NCI-H1105 treated with DMSO at 0.1 percent for 48 hours (cell line): ENCODE measurements around the gene IRX5.

Source experiments
- DNase-seq: peaks from one replicate; lab custom pipeline; 2025; lab: John Stamatoyannopoulos, UW

The IRX5 gene

DNA sequence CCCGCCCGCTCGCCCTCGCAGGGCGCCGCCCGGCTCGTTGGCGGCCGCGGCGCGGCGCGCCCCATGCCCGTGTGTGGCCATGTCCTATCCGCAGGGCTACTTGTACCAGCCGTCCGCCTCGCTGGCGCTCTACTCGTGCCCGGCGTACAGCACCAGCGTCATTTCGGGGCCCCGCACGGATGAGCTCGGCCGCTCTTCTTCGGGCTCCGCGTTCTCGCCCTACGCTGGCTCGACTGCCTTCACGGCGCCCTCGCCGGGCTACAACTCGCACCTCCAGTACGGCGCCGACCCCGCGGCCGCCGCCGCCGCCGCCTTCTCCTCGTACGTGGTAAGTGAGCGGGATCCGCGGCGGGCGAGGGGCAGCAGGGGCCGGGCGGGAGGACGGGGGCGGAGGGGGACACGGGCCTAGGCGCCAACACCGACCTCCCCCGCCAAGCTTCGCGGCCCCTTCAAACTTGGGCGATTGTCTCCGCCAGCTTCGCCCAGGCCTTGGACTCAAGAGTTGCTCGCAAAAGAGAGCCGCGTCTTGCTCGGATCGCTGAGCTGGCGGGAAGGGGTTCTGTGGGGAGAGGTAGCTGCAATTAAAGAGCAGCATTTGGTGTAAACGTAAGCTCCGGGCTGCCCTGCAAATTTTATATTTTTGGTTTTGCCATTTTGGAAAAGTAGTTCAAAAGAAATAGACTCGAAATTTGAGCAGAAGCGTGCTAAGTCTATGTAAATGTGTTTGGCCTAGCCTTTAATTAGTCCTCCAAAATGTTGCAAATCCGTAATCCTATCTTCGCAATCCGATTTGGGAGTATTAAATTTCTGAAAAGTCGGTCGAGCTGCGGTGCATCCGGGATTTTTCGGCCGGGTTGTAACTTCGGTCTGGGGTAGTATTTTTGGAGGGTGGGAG is 702 bp downstream of the IRX5 start:
- peak; percentile 68 for DNase-seq

DNA sequence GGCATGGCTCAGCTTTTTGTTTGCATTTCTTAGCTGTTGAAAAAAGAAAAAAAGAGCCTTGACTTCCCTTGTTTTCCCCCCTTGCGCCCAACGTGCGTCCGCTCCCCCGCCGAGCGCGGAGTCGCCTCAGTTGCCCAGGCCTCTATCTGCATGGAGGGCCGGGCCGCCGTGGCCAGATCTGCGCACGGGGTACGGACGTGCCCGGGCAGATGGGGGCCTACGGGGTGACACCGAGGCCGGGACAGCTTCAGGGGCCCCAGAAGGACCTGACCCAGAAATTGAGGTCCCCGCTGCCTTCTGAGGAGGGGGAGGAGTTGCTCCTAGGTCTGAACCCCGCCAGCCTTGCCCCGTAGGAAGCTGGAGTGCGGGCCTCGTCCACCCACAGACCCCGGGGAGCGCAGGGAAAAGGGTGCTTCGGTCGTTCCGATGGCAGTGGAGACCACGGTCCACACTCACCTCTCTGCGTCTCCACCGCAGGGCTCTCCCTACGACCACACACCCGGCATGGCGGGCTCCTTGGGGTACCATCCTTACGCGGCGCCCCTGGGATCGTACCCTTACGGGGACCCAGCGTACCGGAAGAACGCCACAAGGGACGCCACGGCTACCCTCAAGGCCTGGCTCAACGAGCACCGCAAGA is 1.5 kb downstream of the IRX5 start:
- DNase-seq: no peak

DNA sequence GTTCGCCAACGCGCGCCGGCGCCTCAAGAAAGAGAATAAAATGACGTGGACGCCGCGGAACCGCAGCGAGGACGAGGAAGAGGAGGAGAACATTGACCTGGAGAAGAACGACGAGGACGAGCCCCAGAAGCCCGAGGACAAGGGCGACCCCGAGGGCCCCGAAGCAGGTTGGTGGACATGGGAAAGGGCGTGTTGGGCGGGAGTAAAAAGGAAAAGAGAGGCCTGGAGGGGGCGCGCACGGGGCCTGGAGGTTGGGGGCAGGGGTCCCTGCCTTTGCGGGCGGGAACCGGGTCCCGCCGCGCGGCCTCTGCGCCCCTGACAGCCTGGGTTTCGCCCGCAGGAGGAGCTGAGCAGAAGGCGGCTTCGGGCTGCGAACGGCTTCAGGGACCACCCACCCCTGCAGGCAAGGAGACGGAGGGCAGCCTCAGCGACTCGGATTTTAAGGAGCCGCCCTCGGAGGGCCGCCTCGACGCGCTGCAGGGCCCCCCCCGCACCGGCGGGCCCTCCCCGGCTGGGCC is 2.1 kb downstream of the IRX5 start:
- no peak for DNase-seq

DNA sequence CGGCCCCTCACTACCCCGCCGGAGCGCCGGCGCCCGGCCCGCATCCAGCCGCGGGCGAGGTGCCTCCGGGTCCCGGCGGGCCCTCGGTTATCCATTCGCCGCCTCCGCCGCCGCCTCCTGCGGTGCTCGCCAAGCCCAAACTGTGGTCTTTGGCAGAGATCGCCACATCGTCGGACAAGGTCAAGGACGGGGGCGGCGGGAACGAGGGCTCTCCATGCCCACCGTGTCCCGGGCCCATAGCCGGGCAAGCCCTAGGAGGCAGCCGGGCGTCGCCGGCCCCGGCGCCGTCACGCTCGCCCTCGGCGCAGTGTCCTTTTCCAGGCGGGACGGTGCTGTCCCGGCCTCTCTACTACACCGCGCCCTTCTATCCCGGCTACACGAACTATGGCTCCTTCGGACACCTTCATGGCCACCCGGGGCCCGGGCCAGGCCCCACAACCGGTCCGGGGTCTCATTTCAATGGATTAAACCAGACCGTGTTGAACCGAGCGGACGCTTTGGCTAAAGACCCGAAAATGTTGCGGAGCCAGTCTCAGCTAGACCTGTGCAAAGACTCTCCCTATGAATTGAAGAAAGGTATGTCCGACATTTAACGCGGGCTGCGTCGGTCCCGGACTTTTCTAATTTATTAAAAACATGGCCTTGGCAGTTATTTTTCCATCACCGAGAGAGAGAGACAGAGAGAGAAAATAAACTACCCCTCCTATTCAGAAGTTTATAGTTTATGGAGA is 2.8 kb downstream of the IRX5 start:
- DNase-seq: no peak

DNA sequence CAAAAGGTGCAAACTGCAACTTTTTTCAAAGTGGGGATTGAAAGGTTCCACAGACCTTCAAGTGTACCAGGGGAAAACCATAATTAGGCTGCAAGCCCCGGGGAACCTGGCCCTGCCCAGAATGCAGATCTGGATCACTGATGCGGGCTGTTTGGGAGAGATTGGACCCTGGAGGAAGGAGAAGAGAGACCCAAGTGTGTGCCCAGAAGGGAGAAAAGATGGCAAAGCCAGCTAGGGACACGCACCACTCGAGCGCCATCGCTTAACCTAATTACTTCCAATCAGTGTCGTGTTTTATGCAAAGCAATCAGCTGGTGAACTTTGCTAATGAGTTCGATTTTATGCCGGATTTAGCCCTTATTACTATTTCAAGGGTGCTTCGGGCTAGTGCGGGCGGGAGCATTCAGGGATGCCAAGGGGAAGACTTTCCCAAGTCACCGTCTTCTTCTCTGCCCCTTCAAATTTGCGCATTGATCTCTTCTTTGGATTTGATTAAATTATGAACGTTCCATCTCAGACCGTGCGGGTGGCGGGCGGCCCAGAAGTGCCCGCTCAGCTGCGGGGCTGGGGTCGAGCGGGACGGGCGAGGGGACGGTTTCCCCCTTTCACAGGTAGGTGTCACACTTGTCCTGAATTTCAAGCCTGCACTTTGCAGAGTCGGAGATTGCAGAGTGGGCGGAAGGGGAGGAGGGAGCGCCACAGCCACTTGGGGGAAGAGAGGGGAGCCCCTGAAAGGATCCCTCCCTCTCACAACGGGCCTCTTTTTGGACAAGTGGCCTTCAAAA is 4.0 kb downstream of the IRX5 start:
- no peak for DNase-seq

DNA sequence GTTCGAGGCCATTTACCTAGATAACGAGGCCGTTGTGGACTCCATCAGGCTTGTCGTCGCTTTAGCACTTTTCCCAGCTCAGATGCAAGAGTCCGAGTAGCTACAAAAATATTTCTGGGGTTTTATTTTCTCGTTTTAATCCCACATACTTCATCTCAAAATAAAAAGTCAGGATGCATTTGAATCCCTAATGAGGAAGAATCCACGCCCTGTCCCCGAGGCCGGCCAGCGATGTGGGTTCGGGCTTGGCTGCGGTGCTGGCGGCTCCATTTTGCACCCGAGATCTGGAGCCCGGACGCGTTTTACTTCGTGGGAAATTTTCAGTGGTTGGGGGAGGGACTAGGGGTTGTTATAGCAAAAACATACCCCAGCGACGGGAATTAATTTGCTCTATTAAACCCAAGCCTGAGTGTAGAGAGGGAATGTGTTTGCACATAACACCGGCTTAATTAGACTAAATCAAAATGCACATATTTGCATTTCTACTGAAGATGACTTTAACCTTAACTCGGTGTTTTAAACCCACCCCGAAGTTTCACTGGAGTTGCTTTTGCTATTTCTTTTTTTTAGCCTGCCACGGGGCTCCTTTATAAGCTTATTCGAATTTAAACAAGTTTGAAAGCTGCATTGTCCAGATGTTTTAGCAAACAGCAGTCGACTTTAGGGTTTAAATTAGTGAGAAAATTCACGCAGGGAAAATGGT is 4.8 kb downstream of the IRX5 start:
- no peak for DNase-seq

DNA sequence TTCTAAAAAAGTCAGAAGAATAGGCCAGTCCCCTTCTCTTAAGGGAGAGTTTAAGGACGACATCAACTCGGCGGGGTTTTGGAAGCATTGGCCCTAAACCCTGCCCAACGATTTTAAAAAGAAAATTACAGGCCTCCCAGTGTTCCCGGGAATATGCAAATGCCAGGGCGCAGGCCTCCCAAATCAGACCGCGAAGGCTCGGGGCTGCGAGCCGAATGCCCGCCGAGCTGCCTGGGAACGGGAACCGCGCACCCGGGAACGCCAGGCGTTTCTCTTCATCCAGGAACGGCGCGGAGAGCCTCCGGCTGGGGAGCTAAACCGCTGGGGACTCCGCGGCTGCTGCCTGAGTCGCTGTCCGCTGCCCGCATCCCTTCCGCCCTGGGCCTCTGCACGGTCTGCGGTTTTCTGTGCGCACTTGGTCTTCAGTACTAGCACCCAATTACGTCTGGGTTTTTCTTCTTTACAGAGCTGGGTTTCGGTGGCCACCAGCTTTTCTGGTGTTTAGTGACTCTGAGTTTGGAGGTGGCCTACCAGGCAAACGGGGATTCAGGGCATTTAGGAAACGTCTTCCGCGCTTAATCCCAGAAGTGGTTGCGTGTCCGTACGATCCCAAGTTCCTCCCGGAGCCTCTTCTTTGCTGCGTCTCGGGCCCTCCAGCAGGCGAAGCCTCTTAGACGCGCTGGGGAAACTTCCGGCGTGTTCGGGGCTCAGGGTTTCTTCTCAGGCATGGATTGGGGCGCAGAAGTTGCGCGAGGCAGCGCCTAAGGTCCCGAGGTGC is 5.7 kb downstream of the IRX5 start:
- DNase-seq: no peak

DNA sequence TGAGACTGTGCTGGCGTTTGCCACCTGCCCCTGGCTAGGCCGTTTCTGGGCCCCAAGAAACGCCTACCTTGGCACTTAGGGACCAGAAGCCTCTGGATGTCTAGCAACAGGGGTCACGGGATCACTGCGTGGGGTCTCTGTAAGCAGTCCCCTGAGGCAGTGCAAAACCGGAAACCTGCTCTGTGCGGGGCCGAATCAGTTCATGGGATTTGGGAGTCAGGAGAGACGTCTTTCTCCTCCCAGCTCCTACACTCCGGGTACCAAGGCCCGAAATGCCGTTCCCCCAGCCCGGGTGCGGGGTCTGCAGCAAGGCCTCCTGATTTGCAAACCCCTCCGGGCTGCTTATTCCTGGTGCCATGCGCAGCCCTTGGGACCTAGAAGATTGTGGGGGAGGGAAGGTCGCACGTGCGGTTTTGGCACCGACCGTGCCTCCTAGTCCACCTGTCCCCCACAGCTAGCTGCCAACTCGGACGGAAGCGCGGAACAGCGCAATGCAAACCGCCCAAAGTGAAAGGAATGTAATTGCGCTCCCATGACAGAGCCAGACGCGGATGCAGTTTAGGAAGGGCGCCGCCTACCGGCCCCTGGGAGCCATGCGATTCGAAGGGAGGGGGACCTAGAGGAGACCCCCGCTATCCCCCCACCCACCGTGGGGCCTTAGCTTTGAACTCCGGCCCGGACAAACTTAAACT is 6.5 kb downstream of the IRX5 start:
- DNase-seq: no peak

DNA sequence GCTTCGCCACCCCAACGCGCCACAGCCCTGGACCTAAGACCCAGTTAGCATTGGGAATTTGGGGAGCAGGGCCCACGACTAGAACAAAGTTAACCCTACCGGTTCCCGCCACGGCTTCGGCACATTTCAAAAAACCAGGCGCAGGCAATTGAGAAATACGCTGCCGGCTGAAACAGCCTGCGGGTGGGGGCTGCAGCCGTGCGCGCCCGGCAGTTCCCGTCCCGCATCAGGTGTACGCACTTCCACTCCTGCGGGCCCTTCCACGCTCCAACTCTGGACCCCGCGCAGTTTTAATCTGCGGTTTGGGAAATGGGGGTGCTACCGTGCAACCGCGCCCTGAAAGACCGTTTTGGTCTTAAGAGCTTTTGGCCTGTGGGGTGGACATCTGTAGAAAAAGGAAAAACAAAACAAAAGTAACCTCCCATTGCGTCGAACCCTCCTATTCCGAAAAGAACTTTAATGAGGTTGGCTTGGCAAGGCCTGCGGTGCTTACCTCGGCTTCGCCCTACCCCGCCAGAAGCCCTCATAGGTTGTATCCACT is 7.1 kb downstream of the IRX5 start:
- DNase-seq: no peak

DNA sequence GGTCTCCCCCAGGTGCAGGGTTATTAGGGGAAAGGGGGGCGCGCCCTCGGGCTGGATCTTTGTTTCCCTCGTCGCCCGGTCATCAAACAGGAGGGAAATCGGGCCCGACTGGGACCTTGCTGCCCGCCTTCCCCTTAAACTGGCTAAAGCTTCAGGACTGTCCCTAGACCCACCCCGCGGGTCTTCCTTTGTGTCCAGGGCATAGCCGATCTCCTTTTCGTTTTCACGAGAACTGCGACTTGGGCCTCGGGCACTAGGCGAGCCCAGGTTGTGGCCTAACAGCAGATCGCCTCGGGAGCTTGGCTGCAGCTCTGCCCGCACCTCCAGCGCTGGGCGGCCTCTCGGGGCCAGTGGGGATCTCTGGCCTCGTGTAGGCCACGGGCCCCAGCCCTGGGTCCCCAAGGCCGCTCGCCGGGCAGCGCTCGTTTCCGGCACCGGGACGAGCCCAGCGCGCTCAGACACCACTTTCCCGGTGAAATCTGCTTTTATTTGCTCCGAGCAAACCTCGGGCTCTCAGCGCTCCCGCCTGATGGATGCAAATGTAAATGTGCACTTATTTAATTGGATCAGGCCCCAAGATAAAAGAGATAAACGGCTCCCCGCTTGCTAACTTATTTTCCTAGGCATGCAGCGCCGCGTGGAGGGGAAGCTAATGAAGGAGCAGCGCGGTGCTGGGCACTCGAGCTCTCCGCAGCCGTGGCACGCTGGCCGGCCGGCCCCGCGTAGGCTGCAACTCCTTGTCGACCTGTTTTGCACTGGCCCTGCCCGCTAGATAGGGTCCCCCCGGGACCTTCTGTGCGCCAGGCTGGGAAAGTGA is 7.8 kb downstream of the IRX5 start:
- DNase-seq: no peak

DNA sequence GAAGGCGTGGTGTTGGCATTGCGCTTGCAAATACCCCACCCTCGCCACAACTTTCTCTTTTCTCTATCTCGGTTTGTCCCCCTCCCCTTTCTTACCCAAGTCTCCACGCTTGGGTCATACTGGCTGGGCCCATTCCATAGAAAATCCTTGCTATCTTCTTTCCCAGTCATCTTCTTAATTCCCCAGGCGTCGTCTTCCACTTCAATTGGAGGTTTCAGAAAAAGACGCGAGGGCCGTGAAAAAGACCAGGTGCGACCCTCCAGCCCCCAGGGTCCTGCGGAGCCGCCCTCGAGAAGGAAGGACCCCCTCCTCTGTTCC is 8.3 kb downstream of the IRX5 start:
- no peak for DNase-seq

DNA sequence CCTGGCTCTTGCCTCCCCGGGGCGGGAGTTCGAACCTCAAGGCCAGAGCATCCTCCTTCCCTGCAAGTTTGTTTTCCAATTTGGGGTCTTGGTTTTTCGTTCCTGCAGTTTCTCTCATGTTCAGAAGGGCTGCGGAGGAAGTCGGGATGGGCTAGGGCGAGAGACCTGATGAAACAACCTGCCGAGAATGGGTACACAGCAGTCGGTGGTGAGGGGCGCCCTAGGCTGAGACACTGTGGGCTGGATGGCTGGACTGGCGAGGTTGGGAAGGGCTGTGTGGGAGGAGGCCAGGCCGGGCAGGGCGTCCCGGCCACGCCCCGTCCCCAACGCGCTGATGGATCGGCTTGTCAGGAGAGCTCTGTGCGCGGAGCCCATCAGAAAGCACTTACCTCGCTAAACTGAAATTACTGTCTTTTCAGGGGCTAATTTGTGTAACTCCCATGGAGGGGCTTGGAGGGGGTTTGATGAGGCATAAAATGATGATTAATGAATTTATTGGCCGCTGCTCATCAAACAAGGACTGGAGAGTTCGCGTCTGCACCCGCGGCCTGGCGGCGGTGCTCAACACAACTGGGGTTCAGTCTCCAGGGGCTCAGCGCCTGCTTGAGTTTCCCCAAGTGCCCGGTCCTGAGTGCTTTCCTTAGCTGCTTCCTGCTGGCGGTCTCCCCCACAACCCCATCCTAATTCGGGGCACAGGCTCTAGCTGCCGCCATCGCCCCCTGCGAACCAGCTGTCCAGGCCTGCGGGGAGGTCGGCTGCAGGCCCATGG is 9.0 kb downstream of the IRX5 start:
- DNase-seq: no peak

DNA sequence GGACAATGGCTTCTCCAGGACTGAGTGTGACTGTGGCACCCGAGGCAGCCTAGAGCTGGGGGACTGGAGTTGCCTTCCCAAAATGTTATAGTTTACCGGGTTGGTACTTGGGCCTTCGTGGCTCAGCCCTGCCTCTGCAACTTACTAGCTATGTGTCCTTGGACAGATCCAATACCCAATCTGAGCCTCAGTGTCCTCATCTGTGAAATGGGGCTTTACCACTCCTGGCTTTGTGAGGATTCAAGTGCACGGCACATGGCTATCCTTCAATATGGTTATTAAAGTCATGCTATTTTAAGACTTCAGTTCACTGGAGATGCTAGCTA is 9.6 kb downstream of the IRX5 start:
- DNase-seq: no peak

DNA sequence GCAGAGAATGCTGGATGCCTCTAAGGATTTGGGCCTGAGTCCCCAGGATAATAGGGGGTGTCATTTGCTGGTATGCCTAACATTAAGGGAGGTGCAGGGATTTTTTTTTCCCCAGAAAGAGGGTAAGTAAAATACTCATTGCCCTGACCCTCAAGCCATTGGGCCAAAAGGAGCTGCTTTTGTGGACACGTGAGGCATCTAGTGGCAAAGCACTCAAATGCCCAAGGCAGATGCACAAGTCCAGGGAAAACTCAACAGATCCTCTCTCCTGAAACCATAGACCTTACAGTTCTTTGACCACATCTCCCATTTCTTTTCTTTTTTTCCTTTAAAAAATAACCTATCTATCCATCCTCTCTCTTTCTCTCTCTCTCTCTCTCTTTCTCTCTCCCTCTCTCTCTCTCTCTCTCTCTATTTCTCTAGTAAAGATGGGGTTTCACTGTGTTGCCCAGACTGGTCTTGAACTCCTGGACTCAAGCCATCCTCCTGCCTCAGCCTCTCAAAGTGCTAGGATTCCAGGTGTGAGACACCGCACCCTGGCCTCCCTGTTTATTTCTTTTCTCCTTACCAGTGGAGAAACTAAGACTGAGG is 11.8 kb downstream of the IRX5 start:
- no peak for DNase-seq

DNA sequence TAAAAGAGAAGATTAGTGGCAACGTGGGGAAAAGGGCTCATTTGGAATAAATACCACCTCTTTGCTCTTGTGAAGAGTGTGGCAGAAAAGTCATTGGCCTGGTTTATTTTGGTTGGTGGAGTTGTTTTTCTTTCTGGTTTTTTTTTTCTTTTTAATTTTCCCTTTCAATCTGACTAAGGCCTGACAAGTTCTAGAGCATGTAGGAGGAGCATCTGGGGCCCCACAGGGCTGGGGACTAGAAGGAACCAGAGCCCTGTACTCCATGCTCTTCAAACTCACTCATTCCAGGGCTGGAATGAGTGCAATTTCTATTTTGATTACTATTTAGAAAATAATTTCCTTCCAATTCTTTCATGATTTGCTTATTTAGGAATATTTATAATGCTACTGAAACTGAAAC is 13.3 kb downstream of the IRX5 start:
- DNase-seq: no peak

DNA sequence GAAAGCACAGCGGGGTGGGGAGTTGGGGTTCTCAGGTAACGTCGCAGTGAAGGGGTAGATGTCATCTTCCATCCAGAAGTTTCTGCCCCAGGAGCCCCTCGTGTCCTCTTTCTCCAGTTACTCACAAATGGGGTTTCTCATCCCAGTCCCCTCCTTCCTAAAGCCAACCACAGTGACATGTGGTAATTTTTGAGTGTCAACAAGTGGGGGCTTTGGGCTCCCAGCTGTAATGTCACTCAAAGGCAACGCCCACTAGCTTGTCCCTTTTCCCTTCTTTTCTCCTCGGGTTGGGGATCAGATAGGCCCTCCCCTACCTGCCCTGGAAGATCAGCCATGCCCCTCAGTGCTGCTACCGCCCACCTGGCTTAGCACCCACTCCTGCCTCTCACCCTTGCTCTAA is 14.4 kb downstream of the IRX5 start:
- DNase-seq: no peak

DNA sequence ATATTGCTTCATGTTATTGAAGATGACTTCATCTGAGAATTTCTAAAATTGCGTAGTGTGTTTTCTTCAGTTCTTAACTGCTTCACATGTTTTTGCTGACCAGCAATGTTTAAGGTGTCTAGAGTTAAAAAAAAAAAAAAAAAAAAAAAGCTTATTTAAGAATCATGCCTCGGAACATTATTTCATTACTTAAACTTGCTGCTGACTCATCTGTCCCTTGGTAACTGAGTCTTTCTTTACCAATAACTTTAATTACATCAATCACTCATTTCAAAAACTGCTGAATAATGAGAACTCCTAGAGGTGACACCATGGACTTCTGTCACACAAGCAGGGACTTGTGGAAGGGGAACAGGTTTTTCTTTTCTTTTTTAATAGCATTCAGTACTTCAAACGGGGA is 16.2 kb downstream of the IRX5 start:
- DNase-seq: no peak

DNA sequence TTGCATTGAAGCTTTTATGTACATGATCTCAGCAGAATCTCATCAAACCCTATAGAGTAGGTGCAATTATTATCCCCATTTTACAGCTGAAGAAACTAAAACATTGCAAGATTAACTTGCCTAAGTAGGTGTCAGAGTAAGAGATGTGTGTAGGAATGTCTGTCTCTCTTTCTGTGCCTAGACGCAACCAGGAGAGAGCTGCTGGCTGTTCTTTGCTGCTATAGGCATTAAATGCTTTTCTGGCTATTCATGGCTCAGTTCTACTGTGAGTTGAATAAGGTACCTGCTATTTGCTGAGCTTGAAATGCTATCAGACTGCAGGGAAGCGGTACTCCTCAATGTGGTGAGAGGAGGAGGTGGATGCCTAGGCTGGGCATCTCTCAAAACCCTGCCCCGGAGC is 17.0 kb downstream of the IRX5 start:
- DNase-seq: no peak
